Eye (tissue), 1 donor: ENCODE data around the gene COX6A2.

ENCODE experiments used
- DNase-seq: peaks from one replicate; pipeline ENCODE4 v3.0.0-alpha.2; 2015

COX6A2 gene

GRCh38 chr16:31407406-31407805 lies 20.8 kb downstream of the COX6A2 start:
- DNase-seq, result no peak

- no peak for DNase-seq
Observed at GRCh38 chr16:31404353-31405064, 23.7 kb downstream of the COX6A2 start.

- no peak for DNase-seq
Observed at GRCh38 chr16:31403590-31404352, 24.4 kb downstream of the COX6A2 start.

GRCh38 chr16:31402687-31403086 lies 25.5 kb downstream of the COX6A2 start:
- no peak for DNase-seq

- DNase-seq, result no peak
Observed at GRCh38 chr16:31401436-31401835, 26.7 kb downstream of the COX6A2 start.

- no peak for DNase-seq
Observed at GRCh38 chr16:31400191-31400590, 28.0 kb downstream of the COX6A2 start.

GRCh38 chr16:31397701-31398100 lies 30.5 kb downstream of the COX6A2 start:
- DNase-seq, result no peak

- DNase-seq, result no peak
Observed at GRCh38 chr16:31397096-31397660, 31.0 kb downstream of the COX6A2 start.

- DNase-seq, result no peak
Observed at GRCh38 chr16:31395647-31396046, 32.5 kb downstream of the COX6A2 start.

GRCh38 chr16:31393056-31393455 lies 35.1 kb downstream of the COX6A2 start, which contains the start of gene ITGAD:
ITGAD (plus strand) TSS chr16:31393335; CDS start chr16:31393361, 26 bp downstream.
- DNase-seq, result no peak

- no peak for DNase-seq
Observed at GRCh38 chr16:31390504-31391041, 37.6 kb downstream of the COX6A2 start.

- no peak for DNase-seq
Observed at GRCh38 chr16:31388535-31388934, 39.6 kb downstream of the COX6A2 start.

GRCh38 chr16:31386157-31386984 lies 41.8 kb downstream of the COX6A2 start:
- DNase-seq, result no peak

GRCh38 chr16:31385680-31386079 lies 42.5 kb downstream of the COX6A2 start:
- no peak for DNase-seq

- peak; percentile 72 for DNase-seq
Observed at GRCh38 chr16:31382485-31383161, 45.5 kb downstream of the COX6A2 start.

- DNase-seq, result peak; percentile 4
Observed at GRCh38 chr16:31380201-31380600, 48.0 kb downstream of the COX6A2 start.
